Rectal smooth muscle tissue (tissue), 1 donor: ENCODE results near the gene SDK1.

Experiments used
- H3K27ac ChIP-seq: one replicate; pipeline ENCODE4 v1.7.0; 2013; ENCODE audit warnings: low read depth, low read length, inconsistent platforms
- H3K27me3 ChIP-seq: one replicate; pipeline ENCODE4 v1.7.0; 2013; ENCODE audit warnings: low read length; ENCODE audit not compliant: control insufficient read depth, insufficient read depth
- H3K36me3 ChIP-seq: one replicate; pipeline ENCODE4 v1.7.0; 2013; ENCODE audit warnings: low read length; ENCODE audit not compliant: control insufficient read depth, insufficient read depth
- H3K4me1 ChIP-seq: one replicate; pipeline ENCODE4 v1.7.0; 2013; ENCODE audit warnings: low read length; ENCODE audit not compliant: control insufficient read depth, insufficient read depth
- H3K4me3 ChIP-seq: one replicate; pipeline ENCODE4 v1.7.0; 2013; ENCODE audit warnings: low read length
- H3K9ac ChIP-seq: one replicate; pipeline ENCODE4 v1.7.0; 2013; ENCODE audit warnings: low read length

SDK1 gene

DNA sequence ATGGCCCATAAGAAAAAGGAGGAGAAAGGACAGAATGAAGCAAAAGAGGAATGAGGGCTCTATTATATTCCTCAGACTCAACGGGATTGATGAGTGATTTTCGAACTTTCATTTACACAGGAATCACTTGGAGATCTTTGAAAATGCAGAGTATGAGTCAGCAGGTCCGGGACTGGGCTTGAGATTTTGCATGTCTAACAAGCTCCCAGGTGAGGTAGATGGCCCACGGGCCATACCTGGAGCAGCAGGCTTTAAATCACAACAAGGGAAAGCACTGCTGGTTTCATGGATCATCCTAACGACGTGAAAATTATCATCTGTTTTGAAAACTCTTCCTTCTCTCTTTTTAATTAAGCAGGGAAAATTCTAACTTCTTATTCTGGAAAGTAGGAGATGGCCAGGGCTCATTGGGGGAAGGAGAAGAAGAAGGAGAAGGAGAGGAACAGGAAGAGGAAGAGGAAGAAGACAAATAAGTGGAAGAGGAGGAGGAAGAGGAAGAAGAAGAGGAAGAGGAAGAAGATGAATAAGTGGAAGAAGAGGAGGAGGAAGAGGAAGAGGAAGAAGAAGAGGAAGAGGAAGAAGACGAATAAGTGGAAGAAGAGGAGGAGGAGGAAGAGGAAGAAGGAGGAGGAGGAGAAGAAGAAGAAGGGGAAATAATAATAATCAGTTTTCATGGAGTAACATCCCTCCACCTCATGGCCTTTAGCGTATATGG is 3.8 kb upstream of the SDK1 start:
- Histone ChIP-seq H3K4me1 (peaks cover 2% of the 10 kb centered on the region), H3K27ac (no peak overlapping the region), H3K27me3 (no peaks in the 10 kb centered on the region), H3K9ac (no peak overlapping the region), H3K36me3 (no peaks in the 10 kb centered on the region), H3K4me3 (no peak overlapping the region)

- H3K4me1 ChIP-seq = peaks cover 6% of the 10 kb centered on the region
- peak overlapping the region; percentile 72 for H3K4me3 ChIP-seq
- no peak overlapping the region for H3K27ac ChIP-seq
- no peaks in the 10 kb centered on the region for H3K27me3 ChIP-seq
- H3K36me3 ChIP-seq = no peaks in the 10 kb centered on the region
- H3K9ac ChIP-seq = no peak overlapping the region
These were observed 816 bp upstream of the SDK1 start for GRCh38 chr7:3300221-3300650.

- no peak overlapping the region for H3K9ac ChIP-seq
- H3K27me3 ChIP-seq = no peaks in the 10 kb centered on the region
- peaks cover 6% of the 10 kb centered on the region for H3K4me1 ChIP-seq
- no peak overlapping the region for H3K27ac ChIP-seq
- H3K36me3 ChIP-seq = no peaks in the 10 kb centered on the region
- H3K4me3 ChIP-seq = peak overlapping the region; percentile 44
These were observed 338 bp downstream of the SDK1 start for GRCh38 chr7:3301449-3301731.

DNA sequence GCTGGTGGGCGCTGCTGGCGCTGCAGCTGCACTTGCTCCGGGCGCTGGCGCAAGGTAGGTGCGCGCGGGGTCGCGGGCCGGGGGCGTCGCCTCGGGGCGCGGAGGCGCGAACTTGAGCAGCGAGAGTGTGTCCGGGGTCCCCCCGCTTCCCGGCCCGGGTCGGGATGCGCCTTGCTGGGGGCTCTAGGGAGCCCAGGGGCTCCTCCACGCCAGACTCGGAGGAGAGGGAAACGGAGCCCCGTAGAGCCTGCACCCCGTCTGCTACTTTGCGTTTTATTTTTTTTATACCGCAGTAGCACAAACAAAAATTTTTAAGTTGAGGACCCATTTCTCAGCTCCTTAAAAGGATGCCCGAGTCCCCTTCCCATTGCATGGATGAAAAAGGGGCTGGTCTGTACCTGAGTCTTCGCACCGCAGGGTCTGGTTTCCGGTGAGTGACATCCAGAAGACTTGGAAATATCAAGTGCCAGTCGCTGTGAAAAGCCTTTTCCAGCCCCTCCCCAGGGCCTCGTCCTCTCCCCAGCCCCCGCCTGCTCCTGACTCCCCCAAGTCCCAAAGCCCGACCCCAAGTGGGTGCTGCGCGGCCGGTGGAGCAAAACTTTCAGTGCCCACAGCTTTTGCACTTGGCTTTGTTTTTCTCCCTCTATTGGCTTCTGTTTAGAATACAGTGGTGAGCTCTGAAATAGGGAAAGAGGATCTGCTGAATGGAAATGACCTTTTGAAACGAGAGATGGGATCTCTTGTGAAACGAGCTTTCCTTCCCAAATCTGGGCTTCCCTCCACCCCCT is 973 bp downstream of the SDK1 start:
- no peak overlapping the region for H3K9ac ChIP-seq
- H3K27ac ChIP-seq = peak overlapping the region; percentile 64
- H3K4me1 ChIP-seq = peaks cover 6% of the 10 kb centered on the region
- no peaks in the 10 kb centered on the region for H3K36me3 ChIP-seq
- H3K4me3 ChIP-seq = peak overlapping the region; percentile 62
- H3K27me3 ChIP-seq = no peaks in the 10 kb centered on the region

DNA sequence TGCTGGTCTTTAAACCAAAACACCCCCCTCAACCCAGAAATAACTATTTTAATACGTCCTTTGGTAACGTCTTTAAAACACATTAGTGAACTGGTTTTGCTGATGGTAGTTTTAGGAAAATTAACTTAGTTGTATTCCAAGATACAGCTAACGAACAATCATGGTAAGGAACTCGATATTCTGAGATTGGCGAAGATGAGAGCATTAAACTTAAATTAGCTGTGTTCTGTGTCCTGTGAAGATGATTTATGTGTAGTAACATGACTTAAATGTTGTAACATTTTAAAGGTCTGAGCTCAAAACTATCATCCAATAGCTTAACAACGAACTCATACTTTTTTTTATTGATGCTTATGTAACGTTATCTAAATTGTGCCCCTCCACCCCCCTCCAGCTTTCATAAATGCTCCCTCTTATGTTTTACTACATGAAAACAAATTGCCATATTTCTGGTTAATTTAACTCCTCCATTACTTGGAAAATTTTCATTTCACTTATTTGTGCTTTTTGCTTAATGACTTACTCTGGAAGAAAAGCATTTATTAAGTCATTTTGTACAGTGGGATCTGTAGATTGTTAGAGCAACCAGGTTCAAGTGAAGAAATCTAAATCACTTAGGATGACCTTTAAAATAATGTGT is 1.7 kb downstream of the SDK1 start:
- peaks cover 6% of the 10 kb centered on the region for H3K4me1 ChIP-seq
- no peak overlapping the region for H3K9ac ChIP-seq
- no peaks in the 10 kb centered on the region for H3K36me3 ChIP-seq
- no peaks in the 10 kb centered on the region for H3K27me3 ChIP-seq
- H3K4me3 ChIP-seq = peak overlapping the region; percentile 12
- H3K27ac ChIP-seq = peak overlapping the region; percentile 64

- H3K27me3 ChIP-seq = no peaks in the 10 kb centered on the region
- no peaks in the 10 kb centered on the region for H3K36me3 ChIP-seq
- H3K27ac ChIP-seq = no peak overlapping the region
These were observed 3.1 kb downstream of the SDK1 start for GRCh38 chr7:3304131-3304530.

GRCh38 chr7:3307435-3307834 is 6.4 kb downstream of the SDK1 start:
- H3K9ac ChIP-seq = no peak overlapping the region
- no peak overlapping the region for H3K27ac ChIP-seq
- H3K36me3 ChIP-seq = no peaks in the 10 kb centered on the region
- no peaks in the 10 kb centered on the region for H3K27me3 ChIP-seq
- H3K4me3 ChIP-seq = no peak overlapping the region
- H3K4me1 ChIP-seq = peaks cover 4% of the 10 kb centered on the region

More at GRCh38 chr7:3304131-3304530, 3.1 kb downstream of the SDK1 start:
- peaks cover 6% of the 10 kb centered on the region for H3K4me1 ChIP-seq
- H3K9ac ChIP-seq = no peak overlapping the region
- no peak overlapping the region for H3K4me3 ChIP-seq

DNA sequence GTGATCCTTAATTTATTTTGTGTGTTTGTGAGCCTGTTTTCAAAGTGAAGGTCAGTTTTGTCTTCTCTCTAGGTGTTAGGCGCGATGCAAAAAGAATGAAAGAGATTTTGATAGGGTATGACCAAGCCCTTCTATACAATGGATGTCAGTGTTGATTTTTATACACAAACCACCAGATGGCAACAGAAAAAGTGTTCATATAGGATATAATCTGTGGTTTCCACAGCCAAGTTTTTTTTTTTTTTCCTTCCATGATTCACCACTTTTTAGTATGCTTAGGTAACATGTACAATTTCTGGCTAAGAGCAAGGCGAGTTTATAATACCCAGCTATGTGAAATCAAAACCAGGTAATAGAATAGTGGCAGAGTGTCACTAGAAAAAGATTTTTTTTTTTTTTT is 8.1 kb downstream of the SDK1 start:
- Histone ChIP-seq H3K9ac (no peak overlapping the region), H3K4me3 (no peak overlapping the region), H3K36me3 (no peaks in the 10 kb centered on the region), H3K4me1 (no peaks in the 10 kb centered on the region), H3K27me3 (no peaks in the 10 kb centered on the region), H3K27ac (no peak overlapping the region)

DNA sequence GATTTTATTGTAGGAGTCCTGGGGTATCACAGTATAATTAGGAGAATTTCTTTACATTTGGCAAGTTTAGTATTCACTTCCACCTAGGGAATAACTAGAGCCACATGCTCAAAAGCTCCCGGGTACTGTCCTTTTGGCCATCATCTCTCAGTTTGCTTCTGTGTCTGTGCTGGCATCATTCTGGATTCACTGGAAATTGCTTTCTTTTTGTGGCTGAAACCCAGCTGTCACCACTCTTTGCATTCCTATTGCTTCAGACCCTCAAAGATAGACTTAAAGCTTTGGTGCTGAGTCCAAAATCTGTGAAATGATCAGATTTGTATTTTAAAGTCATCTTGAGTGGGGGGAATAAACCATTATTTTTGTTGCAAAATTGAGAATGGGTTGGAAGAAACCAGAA is 8.9 kb downstream of the SDK1 start:
- Histone ChIP-seq H3K4me3 (no peak overlapping the region), H3K27me3 (no peaks in the 10 kb centered on the region), H3K36me3 (no peaks in the 10 kb centered on the region), H3K4me1 (no peaks in the 10 kb centered on the region), H3K27ac (no peak overlapping the region), H3K9ac (no peak overlapping the region)

DNA sequence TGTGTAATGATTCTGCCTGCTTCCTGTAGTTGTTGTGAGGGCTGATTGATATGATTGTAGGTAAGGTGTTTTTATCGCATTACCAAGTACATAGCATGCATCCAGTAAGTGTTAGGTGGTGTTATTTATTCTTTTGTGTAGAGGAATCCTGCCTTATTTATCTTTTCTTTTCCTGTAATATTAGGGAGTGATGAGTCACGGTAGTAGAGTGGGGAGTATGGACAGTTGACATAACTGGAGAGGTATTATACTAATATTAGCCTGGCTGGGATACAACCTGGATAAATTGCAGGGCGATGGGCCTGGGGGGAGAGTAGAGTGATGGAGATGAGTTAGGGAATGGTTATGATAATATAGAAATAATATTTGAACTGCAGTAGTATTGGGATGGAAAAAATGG is 9.8 kb downstream of the SDK1 start:
- no peak overlapping the region for H3K27ac ChIP-seq
- H3K4me3 ChIP-seq = no peak overlapping the region
- H3K4me1 ChIP-seq = no peaks in the 10 kb centered on the region
- H3K9ac ChIP-seq = no peak overlapping the region
- H3K36me3 ChIP-seq = no peaks in the 10 kb centered on the region
- no peaks in the 10 kb centered on the region for H3K27me3 ChIP-seq

DNA sequence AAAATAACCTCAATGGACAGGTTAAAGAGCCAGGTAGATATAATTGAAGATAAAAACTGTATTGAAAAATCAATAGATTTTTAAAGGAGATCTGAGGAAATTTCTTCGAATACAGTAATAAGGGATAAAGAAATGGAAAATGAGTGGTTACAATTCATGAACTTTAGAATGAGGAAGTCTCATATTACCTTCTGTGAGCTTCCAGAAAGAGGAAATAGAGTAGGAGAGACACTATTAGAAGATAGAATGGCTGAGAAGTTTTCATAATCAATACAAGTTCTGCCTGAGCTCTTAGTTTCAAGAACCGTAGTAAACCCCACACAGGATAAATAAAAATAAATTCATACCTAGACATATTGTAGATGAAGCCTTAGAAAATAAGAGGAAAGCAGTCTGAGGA is 11.5 kb downstream of the SDK1 start:
- Histone ChIP-seq H3K9ac (no peak overlapping the region), H3K27ac (no peak overlapping the region), H3K4me3 (no peak overlapping the region), H3K36me3 (no peaks in the 10 kb centered on the region), H3K4me1 (no peaks in the 10 kb centered on the region), H3K27me3 (no peaks in the 10 kb centered on the region)

- H3K36me3 ChIP-seq = no peaks in the 10 kb centered on the region
These were observed 17.8 kb downstream of the SDK1 start for GRCh38 chr7:3318874-3319273.

More at GRCh38 chr7:3318874-3319273, 17.8 kb downstream of the SDK1 start:
- Histone ChIP-seq H3K4me3 (no peak overlapping the region), H3K4me1 (no peaks in the 10 kb centered on the region), H3K27me3 (no peaks in the 10 kb centered on the region), H3K9ac (no peak overlapping the region), H3K27ac (no peak overlapping the region)
